GM19468 (cell line): ENCODE data around the gene RAMACL.

Experiments
- ATAC-seq: cut with Tn5 transposase; IDR thresholded peaks from one replicate; pipeline ENCODE4 v1.9.1; 2021; ENCODE audit warnings: mild to moderate bottlenecking, moderate library complexity, moderate number of reproducible peaks; ENCODE audit not compliant: unreplicated experiment; ENCODE audit errors: extremely low read depth

The RAMACL gene

DNA sequence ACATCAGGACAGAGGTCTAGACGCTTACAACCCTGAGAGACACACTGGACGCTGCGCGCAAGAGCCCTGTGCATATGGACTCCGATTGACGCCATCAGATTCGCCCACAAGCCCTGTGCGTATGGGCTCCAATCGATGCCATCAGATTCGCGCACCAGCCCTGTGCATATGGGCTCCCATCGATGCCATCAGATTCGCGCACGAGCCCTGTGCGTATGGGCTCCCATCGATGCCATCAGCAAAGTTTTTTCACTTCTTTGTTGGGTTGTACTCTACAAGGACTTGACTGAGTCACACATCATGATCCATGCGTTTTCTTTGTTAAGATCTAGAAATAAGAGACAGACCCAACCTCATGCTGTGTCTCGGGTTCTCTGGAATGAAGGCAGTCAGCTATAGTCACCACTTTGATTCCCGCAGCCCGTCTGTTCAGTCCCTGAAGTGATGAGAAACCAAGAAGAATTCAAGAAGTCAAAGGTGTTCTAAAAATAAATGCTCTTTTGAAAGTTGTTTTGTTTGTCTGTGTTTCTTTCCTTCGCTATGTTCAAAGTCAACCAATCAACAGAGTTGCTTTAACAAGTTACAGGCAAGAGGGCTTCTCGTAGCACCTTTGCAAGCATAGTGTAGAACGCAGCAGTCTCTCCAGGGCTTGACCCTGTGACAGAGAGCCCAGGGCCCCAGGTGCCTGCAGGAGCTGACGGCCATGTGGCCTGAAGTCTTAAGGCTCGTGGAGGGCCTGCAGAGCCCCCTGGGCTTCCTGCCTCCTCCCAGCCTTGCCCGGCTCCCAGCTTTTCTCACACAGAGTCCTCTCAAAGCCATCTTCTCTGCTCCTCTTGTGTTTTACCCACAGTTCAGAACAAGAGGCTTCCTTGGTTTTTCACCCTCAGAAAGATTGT is 32.6 kb upstream of the RAMACL start:
- no peak for ATAC-seq

DNA sequence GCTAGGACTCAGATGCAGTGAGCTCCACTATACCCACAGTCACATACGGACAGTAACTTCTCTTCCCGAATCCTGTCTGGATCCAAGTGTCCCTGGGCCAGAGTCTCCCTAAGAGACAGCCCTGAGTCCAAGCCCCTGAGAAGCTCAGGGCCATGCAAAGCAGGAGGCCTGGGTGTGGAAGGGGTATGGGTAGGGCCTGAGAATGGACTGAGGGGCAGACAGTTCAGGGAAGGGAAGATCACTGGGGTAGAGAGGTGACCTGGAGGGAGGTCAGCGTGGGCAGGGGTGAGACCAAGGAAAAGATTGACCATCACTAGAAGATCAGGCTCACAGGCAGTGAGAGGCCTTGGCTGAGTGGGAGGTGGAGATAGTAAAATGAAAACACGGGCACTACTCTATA is 31.8 kb upstream of the RAMACL start:
- no peak for ATAC-seq

DNA sequence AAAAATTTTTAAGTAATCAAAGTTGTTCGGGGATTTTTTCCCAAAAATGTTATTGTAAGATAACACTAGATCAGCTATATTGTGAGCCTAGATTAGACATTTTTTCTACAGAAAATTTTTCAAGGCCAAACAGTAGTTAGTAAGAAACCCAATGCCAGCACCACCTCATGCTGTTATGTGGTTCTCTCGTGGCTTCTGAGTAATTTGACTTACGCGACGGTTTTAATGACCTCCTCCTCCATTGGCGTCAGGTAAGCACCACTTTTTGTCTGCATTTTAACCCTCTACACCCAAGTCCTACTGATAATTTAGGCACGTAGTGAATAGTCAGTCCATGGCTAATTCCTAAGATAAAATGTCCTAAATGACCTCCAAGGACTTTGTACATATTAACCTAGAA is 30.9 kb upstream of the RAMACL start:
- ATAC-seq, result no peak

DNA sequence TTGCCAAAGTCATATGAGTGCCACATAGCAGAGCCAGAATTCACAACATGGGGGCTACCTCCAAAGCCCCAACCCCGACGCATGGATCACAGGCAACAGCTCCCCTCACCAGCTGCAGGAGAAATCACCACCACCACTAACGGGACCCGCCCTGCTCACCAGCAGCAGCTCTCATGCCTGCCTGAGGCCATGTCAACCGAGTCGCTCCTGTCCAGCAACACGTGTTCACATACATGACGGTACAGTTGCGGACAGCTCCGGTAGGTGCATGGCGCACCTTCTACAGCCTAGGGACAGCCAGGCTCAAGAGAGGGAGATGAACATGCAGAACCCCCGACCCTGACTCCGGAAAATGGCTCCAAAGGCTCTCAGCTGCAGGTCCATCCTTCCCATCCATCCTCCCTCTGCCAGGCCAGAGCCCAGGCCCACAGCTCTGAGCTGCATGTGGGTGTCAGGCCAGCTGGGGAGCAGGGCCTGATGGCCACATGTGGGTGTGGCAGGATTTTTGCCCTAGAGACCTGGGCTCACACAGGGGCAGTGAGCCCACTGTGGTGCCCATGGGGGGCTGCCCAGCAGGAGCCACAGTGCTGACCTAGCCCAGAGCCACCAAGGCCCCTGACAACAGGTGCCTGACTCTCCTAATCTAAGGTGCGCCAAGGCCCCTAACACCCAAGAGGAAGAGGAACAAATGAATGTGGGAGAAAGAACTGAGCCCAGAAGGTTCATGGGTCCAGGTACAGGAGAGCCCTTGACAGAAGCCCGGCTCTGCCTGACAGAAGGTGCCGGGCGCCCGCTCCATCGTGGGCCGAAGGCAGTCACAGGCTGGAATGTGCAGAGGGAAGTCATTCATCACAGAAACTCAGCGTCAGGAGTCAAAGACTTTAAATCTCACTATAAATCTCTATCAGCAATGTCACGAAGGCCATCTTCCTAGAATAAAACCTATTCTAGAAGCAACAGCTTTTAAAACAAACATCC is 30.1 kb upstream of the RAMACL start:
- ATAC-seq, result no peak

DNA sequence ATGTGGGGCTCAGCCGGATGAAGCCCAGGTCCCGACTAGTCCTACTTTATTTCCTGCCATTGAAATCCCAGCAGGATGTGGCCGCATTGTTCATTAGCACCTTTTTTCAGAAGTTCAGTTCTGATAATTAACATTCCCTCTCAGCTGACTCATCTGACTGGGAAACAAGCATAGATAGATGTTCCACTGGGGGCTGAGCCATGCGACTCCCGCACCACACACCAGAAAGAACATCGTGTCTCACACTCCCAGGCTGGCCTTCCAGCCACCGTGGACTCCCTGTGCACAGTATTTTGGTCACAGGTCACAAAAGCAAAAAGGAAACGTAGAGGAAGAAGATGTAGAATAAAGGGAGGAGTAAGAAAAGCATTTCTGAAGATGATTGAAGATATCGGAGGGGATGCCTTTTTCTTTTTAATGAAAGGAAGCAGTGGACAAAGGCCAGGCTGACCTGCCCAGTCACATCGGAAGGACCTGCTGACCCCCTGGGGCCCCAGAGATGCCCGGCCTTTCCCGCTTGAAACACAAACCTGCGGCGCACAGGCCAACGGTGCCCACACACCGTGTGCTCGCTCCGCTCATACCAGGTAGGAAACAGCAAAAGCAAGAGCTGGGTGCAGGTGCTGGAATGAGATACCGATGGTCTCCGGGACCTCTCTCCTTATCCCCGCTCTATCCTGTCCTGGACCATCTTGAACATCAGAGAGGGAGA is 28.7 kb upstream of the RAMACL start:
- ATAC-seq, result no peak

DNA sequence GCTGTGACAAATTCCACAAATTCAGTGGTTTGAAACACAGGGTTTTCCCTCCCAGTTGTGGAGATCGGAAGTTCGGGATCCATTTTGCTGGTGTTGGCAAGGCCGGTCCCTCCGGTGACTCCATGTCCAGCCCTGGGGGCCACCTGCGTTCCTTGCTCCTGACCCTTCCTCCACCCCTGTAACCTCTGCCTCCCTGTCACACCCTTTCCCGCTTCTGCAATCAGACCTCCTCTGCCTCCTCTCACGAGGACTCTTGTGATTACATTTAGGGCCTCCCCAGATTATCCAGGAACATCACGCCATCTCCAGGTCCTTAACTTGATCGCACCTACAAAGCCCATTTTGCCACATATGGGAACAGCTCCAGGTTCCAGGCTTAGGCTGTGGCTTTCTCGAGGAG is 28.1 kb upstream of the RAMACL start:
- no peak for ATAC-seq

DNA sequence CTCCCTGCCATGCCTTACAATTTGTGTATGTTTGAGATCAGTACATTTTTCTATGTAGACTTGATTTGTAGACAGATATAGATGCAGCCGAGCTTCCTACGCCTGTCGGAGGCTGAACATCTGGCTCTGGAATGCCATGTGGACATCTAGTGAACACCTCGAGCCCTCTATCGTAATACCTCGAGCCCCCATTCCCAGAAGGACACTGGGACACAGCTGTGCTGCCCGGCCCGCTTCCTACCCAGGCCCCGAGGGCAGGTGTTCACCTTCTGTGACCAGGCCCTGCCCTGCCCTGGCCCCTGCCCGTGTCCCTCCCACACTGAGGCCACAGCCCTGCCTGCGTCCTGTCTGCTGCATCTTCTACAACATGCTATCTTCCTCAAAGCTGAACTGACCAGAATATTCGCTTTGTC is 27.7 kb upstream of the RAMACL start:
- no peak for ATAC-seq

DNA sequence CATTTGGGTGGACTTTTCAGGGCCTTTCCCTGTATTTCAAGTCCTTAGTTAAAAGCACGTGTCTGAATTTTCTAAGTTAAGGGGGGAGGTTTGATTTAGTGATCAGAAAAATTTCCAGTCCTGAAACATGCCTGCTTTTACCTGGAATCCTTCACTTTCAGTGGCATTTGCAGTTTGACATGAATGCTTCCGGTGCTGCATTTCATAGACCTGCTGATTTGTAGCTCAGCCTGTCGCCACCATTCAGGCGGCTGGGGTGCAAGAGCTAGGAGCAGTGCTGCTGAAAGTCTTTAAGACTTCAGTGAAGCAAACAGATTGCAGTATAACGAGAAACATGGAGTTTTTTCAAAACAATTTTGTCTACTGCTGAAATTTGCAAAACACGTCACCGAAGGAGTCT is 26.5 kb upstream of the RAMACL start:
- ATAC-seq, result no peak

DNA sequence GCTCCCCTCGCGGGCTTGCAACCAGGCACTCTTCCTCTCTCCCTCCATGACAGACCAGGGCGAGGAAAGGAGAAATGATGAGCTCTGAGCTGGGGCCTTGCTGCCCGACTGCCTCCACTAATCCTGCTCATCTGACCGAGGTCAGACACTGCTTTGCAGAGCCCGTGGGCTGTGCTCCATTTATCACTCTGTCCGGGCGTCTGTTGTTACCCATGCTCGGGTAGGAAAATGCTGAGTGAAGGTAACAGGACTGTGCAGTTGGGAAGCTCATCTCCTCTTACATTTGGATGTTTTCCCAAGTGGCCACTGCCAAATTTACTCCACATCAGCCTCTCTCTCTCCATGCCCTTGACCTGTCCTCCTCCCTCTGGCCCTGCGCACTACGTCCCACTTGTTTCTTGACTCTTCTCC is 26.0 kb upstream of the RAMACL start:
- no peak for ATAC-seq

DNA sequence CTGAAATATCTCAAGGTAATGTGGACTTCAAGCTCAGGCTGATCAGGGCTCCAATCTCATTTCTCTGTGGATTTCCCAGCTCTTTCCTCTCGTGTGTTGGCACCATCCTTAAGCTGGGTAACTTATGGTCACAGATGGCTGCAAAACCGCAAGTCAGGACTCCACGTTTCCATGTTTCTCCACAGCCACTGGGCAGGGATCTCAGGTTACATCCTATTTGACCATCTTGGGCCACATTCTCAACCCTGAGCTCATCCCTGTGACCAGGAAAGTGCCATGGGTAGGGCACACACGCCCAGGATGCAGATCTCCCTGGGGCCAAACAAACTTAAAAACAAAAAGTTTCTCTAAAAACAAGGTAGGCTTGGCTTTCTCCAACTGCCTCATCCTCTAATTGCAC is 25.2 kb upstream of the RAMACL start:
- no peak for ATAC-seq

DNA sequence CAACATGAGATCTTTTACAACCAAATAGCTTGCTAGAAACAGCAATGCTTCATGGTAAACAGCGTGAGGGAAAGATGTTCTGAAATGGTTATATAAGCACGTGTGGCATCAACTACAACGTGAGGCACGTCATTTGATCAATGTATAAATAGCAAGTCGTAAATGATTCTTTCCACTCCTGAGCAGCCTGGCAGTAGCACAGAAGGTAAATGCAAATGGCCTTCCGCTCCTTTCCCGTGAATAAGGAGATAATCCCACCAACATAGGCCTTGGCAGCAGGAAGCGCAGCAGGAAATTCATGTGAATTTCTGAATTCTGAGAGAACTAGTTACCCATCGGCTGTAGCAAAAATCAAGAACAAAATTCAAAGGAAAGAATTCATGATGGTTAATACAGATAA is 23.6 kb upstream of the RAMACL start:
- no peak for ATAC-seq

DNA sequence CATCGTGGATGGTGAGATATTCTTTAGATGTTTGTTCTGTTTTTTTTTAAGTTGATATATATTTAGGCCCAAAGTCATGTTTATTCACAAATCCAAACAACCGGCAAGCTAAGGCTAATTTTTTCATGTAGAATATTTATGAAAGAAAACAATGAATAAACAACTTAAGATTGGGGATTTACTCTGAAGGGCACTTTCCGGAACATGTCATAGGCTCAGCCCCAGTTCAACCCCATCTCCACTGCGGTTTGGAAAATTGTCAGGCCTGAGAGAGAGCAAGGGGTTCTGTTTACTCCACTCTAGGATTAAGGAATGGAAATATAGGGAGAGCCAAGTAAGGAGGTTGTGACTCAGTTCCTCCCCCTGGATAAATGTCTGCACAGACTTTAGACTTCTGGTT is 22.3 kb upstream of the RAMACL start:
- ATAC-seq, result no peak

DNA sequence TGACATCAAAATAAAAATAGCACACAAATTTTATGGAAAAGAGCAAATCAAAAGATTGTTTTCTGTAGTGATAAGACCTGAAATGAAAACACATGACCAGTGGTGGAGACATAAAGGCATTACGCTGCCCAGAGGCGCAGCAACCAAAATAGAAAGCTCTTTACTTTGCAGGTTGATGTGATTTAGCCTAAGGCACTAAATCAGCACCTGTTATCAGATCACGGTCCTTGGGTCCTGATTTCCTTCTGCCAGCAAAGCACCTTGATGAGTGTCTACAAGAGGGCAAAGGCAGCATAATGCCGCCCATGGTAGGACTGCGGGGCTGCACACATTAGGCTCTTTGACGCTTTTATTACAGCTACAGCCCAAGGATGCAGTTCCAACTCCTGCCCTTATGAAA is 19.3 kb upstream of the RAMACL start:
- ATAC-seq, result no peak

DNA sequence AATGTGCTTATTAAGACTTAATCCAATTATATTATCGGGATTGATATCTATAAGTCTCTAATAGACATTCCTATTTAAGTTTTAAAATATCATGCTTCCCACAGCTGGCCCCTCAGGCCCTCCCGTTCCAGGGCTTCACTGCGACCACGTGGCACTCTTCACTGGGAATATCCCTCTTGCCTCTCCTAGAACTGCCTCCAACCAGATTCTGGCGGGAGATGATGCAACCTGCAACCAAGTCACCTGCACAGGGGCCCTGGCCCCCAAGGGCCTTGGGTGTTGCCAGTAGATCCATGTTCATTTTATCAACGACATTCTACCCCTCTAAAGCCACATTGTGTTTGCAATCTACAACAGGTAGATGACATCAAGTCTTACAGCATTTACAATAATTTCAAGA is 18.4 kb upstream of the RAMACL start:
- ATAC-seq, result no peak

DNA sequence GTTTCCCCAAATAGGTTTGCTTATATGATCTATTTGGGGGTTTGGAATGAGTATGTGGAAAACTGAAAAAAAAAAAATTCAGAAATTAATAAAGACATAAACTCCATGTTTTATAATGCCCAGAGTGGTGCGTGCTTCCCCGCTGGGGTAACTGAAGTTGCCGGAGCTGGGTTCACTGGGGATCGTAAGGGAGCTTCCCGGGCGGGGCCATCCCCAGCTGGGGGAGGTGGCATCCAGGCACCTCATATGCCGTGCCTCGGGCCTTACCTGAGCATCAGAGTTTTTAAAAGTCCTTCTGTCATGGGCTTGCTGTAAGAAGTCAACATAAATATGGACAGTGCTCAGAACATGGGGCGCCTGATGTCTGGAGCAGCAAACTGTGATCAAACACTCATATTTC is 17.9 kb upstream of the RAMACL start:
- no peak for ATAC-seq

DNA sequence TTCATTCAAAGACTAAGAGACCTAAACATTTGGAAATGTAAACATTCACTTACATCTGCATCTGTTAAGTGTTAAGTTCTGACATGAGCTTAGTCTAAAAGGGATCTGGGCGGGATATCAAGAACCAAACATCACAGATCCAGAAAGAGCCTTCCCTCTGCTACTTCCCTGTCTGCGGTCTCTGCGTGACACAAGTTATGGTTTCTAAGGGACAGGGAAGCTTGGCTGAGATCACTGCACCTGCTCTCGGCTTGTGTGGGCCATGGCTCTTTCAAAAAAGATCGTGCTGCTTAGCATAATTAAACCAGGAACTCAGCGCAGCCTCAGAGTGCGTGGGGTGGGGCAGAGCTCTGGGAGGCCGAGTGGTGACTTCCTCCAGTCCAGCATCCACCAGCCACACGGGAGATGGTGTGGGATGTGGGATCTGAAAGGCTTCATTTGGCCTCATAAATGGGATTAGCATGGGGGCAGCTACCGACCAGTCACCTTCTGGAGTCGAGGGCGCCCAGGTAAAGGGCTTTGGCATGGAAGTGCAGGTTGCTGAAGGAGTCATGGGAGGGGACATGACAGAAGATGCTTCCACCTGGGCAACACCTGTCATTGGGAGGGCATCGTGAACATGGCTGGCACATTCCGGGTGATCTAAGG is 16.7 kb upstream of the RAMACL start:
- no peak for ATAC-seq

DNA sequence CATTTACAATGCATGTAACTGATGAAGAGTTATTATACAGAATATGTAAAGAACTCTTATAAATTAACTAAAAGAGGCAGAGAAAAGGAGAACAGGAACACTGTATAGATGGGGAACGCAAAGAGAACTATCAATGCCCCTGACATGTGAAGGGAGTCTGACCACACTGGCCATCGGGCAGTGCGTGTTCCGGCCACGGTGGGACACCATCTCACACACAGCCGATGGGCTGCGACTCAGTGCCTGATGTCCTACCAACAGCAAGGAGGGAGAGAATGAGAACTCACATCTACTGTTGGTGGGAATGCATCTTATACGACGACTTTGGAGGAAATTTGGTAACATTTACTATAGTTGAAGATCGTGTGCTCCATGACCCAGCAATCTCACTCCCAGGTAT is 15.5 kb upstream of the RAMACL start:
- ATAC-seq, result no peak

DNA sequence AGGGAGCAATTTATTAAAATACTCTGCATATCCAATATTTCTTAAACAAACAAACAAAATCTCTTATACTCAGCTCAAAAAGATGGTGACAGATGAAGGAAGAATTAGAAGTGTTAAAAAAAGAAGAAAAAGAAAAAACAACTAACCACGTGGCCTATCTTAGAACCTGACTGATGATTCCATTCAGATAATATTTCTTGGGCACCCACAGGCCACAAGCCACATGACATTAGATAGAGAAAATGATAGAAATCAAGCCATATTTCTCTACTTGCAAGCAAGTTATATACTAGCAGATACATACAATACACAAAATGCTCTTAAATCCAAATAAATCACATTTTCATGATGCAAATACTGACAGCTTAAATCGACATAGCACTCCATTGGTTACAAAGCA is 14.5 kb upstream of the RAMACL start:
- no peak for ATAC-seq

DNA sequence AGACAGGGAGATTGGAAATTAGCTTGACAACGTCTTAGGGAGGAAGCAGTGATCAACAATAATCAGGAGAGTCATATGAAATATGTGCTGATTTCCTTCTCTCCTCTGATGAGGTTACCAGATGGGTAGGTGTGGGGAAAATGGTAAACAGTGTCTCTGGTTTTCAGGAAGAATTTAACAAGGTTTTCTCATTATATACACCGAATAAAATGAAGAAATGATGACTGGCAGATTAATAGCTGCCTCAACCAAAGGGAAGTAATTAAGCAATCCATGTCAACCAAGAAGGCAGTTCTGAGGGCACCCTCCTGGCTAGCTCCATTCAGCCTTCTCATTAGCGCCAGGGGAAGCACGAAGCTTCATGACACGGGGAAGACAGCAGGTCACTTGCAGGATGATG is 12.7 kb upstream of the RAMACL start:
- no peak for ATAC-seq
